Measurements from ENCODE around the gene MAGI1.

Gene MAGI1

DNA sequence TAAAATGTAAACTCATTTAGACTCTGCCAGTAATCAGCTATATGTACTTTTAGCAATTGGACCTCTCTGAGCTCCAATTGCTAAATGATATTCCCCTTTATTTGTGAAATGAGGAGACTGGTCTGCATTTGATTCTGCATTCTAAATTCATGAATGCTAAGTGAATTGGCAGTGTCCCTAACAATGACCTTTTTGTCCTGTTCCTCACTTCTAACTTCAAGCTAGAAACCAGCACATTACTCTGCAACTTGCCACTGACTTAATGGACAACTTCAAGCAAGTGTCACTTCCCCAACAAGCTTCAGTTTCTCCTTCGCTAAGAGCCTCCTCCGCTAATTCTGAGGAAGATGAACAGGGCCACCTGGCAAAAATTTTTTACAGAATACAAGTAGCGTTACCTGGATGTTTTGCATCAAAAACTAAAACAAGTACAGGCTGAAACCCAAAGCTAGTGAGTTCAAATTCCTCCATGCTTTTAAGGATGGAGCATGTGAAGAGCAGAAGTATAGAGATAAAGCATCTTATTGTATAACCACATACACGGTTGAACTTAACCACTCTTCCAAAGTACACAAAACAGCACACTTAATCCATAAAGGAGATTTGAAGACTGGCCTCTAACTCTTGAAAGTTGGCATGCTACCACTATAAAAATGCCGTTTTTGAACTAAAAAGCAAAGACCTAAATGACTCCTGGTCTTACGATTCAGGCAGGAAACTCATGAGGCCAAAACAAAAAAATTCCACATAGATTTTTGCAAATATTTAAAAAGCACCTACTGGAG is 207.6 kb downstream of the MAGI1 start:
- TF ChIP-seq JUND (IDR thresholded peaks at IDR 0.05; ENCODE audit: low read depth): no peak
- no peak for DNase-seq (ENCODE audit: low read depth in 1 of 2, low spot score in 1 of 2)
- in situ Hi-C loops (cut with HindIII; ENCODE audit: low pct_unique_long_range_greater_than_20kb, low sequenced_read_pairs): no loop called here

DNA sequence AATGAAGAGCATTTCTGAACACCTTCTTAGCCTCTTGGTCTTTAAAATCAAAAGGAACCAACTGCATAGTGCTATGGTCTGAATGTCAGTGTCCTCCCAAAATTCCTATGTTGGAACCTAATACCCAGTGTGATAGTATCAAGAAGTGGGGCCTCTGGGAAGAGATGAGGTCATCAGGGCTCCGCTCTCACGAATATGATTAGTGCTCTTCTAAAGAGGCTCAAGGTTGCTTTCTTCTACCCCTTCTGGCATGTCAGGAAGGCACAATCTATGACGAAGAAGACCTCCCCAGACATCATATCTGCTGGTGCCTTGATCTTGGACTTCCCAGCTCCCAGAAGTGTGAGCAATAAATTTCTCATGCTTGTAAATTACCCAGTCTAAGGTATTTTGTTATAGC is 209.5 kb downstream of the MAGI1 start:
- in situ Hi-C loops (cut with HindIII; ENCODE audit: low pct_unique_long_range_greater_than_20kb, low sequenced_read_pairs): no loop called here
- TF ChIP-seq JUND (IDR thresholded peaks at IDR 0.05; ENCODE audit: low read depth): no peak
- no peak for DNase-seq (ENCODE audit: low read depth in 1 of 2, low spot score in 1 of 2)

DNA sequence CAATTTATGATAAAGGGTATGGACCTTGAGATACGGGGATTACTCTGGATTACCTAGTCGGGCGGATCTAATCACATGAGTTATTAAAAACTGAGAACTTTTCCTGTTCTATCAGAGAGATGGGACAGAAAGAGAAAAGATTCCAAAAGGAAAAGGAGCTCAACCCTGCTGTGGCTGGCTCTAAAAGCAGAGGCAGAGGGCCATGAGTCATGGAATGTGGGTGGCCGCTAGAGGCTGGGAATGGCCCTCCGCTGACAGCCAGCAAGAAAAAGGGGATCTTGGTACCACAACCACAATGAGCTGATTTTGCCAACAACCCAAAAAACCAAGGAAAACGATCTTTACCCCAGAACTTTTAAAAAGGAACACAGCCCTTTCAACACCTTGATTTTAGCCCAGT is 210.0 kb downstream of the MAGI1 start:
- no peak for TF ChIP-seq JUND (IDR thresholded peaks at IDR 0.05; ENCODE audit: low read depth)
- in situ Hi-C loops (cut with HindIII; ENCODE audit: low pct_unique_long_range_greater_than_20kb, low sequenced_read_pairs): no loop called here
- no peak for DNase-seq (ENCODE audit: low read depth in 1 of 2, low spot score in 1 of 2)

DNA sequence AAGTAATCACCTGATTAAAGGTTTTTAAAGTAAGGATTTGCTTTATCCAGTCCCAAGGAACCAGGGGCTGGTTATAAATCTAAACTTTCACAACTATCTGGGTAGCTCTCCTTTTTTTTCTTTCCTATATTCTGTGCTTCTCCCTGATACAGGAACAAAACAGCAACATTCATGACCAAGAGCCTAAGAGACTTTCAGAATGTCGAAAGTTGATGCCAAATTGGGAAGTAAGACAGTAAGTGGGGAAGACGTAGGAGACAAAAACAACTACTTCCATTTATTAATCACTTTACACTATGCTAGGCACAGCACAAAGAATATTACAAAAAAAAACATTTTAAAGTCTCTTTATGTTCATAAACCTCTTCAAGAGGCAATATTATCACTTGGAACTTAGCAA is 211.6 kb downstream of the MAGI1 start:
- in situ Hi-C loops (cut with HindIII; ENCODE audit: low pct_unique_long_range_greater_than_20kb, low sequenced_read_pairs): no loop called here
- DNase-seq (ENCODE audit: low read depth in 1 of 2, low spot score in 1 of 2): no peak
- no peak for TF ChIP-seq JUND (IDR thresholded peaks at IDR 0.05; ENCODE audit: low read depth)

DNA sequence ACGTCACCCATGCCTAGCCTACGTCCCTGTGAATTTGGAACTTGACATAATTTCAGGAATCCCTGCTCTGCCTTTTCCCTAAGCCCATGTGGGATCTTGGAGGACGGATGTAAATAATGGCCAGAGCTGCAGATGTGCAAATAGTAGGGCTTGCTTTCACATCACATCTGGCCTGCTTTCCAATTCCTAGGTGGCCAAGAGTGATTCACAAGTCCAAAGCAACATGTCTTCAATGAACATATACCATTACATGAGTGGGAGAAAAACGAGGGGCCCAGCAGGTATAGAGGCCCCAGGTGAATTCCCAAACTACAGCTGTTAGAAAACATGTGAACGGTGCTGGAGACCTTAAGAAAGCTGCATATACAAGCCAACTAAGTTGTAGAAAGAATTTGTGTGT is 214.6 kb downstream of the MAGI1 start:
- no peak for TF ChIP-seq JUND (IDR thresholded peaks at IDR 0.05; ENCODE audit: low read depth)
- DNase-seq (ENCODE audit: low read depth in 1 of 2, low spot score in 1 of 2): no peak
- in situ Hi-C loops (cut with HindIII; ENCODE audit: low pct_unique_long_range_greater_than_20kb, low sequenced_read_pairs): no loop called here

DNA sequence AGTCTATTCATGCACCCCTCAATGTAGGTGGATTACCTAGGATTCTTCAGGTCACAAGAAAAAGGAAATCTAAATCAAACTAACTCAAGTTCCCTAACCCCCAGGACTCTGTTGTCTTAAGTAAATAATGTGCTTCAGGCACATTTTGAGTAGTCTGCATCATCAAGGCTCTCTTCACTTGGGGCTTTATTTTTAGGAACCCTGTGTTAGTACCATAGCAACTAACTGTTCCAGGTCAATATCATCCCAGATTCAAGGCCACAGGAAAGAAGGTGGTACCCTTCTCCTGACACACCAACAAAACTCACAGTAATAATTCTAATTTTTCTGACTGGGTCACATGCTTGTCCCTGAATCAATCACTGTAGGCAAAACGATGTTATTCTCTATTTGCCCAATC is 218.1 kb downstream of the MAGI1 start:
- TF ChIP-seq JUND (IDR thresholded peaks at IDR 0.05; ENCODE audit: low read depth): no peak
- in situ Hi-C loops (cut with HindIII; ENCODE audit: low pct_unique_long_range_greater_than_20kb, low sequenced_read_pairs): no loop called here

DNA sequence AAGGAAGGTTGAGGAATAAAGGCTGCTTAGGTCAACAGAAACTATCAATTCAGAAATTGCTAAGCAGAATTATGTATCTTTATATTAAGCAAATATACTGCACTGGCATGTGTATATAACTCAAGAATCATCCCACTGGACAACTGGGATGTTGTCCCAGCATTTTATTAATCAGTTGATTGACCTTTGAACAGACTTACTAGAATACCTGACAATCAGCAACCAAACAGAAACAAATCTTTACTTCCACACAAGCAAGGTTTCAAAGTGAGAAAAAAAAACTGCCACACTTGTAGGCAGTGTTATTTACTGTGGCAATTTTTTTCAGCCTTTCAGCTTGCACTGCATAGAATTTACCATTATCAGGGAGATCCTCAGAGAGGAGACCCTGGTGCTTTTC is 218.8 kb downstream of the MAGI1 start:
- no peak for DNase-seq (ENCODE audit: low read depth in 1 of 2, low spot score in 1 of 2)
- TF ChIP-seq JUND (IDR thresholded peaks at IDR 0.05; ENCODE audit: low read depth): no peak
- in situ Hi-C loops (cut with HindIII; ENCODE audit: low pct_unique_long_range_greater_than_20kb, low sequenced_read_pairs): no loop called here

More for the DNA sequence above, 218.1 kb downstream of the MAGI1 start:
- no peak for DNase-seq (ENCODE audit: low read depth in 1 of 2, low spot score in 1 of 2)

DNA sequence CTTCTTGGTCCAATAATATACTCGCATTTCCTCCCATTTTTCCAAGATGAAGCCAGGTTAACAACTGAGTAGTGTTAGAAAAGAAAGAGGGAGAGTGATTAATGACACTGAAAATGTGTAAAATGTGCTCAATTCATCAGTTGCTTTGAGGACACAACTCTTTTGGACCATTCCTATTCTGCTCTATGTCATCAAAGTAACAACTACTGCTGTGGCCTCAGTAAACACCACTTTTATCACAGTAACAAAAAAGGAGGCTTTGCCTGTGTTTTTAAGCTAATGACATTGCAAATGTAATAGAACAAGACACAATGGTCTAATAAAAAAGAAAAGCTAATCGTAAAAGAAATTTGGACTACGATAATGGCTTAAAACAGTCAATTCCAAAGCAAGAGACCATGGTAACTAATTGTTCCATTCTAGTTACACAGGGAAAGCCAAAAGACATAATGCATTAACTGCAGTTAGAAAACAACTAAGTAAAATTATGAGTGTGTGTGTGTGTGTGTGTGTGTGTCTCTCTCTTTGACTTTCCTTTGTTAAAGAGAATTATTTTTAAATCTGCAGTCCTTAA is 221.1 kb downstream of the MAGI1 start:
- TF ChIP-seq JUND (IDR thresholded peaks at IDR 0.05; ENCODE audit: low read depth): no peak
- no peak for DNase-seq (ENCODE audit: low read depth in 1 of 2, low spot score in 1 of 2)
- in situ Hi-C loops (cut with HindIII; ENCODE audit: low pct_unique_long_range_greater_than_20kb, low sequenced_read_pairs): no loop called here

DNA sequence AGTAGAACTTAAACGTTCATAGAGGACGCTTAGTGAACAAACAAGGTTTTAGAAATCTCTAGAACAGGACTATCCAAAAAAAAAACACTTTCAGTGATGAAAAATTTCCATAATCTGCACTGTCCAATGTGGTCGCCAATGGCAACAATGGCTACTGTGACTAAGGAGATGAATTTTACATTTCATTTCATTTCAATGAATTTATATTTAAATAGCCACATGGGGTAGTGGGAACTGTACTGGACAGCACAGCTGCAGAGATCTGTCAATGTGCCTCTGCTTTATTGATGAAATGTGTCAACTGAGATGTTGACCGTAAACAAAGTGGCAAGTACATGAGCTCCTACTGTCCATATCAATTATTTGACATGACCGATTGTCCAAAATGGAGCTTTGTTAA is 222.5 kb downstream of the MAGI1 start:
- no peak for DNase-seq (ENCODE audit: low read depth in 1 of 2, low spot score in 1 of 2)
- in situ Hi-C loops (cut with HindIII; ENCODE audit: low pct_unique_long_range_greater_than_20kb, low sequenced_read_pairs): no loop called here
- no peak for TF ChIP-seq JUND (IDR thresholded peaks at IDR 0.05; ENCODE audit: low read depth)

DNA sequence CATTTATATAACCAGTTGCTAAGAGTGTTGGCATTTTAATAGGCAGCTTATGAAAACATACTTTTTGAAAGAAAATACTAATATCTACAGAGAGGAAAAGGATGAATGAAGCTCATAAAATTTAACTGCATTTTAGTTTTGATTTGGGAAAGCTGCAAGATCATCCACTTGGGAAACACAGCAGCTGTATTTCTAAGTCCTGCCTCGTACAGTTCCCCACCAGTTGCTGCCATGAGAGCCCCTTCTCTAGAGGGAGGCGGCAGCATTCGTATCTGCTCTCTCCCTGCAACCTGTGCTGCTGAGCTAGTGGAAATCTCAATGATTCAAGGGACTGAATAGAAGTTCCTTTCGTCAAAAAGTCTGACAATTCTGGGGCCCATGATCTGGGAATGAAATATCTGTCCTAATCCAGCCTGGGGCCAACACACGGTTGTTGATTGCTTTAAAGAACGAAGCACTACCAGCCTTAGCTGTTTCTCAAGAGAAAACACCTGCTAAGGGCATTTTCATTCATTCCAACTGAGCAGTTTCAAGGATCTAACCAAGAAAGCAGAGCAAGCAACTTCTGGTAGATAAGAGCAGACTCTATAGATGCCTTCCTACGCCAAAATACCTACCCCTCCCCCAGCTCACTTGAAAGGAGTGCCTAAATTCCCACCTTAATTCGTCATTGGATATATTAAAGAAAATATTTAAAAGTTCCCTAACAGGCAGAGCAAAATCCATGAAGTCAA is 223.7 kb downstream of the MAGI1 start:
- no peak for DNase-seq (ENCODE audit: low read depth in 1 of 2, low spot score in 1 of 2)
- in situ Hi-C loops (cut with HindIII; ENCODE audit: low pct_unique_long_range_greater_than_20kb, low sequenced_read_pairs): no loop called here
- no peak for TF ChIP-seq JUND (IDR thresholded peaks at IDR 0.05; ENCODE audit: low read depth)

DNA sequence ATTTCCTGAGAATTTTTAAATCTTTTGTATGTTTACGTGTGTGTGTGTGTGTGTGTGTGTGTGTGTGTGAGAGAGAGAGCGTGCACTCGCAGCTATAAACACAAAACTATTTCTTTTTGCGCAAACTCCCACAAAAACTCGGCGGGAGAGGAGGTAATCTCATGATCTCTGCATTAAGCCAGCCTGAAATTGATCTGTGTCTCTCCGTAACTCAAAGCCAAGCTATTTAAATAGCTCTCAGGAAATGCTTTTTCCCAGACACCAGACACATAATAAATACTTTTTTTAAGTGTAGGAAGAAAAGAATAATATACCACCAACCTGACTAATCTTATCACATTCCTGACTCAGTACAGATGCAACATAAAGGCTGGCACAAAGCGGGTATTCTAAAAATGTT is 226.8 kb downstream of the MAGI1 start:
- in situ Hi-C loops (cut with HindIII; ENCODE audit: low pct_unique_long_range_greater_than_20kb, low sequenced_read_pairs): no loop called here
- no peak for DNase-seq (ENCODE audit: low read depth in 1 of 2, low spot score in 1 of 2)
- no peak for TF ChIP-seq JUND (IDR thresholded peaks at IDR 0.05; ENCODE audit: low read depth)

DNA sequence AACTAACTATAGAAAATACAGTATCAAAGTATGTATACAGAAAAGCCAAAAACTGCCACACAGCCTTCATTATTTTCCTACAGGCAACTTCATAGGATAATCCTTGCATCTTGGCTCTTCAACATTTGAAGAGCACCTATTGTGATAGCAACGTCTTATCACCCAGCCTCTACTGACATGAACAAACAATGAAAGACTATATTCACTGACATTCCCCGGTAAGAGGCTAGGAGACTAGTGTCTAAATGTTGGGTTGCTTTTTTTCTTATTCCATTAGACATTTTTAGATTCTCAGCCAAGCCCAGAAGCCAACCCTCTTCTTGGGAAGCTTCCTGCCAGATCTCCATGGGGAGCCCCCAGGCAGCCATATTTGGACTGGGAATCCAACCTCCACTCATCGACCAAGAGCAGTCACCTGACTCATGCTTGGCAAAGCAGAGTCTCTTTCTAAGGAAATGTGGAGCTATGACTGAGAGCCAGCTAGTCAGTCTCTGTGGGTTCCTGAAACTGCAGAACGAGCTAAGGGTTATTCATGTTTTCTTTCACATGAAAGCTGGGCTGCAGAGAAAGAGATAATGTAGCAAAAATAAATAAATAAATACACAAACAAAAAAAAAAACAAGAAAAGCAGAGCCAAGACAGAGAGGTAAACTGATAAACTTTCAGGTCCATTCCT is 227.5 kb downstream of the MAGI1 start:
- TF ChIP-seq JUND (IDR thresholded peaks at IDR 0.05; ENCODE audit: low read depth): no peak
- no peak for DNase-seq (ENCODE audit: low read depth in 1 of 2, low spot score in 1 of 2)
- in situ Hi-C loops (cut with HindIII; ENCODE audit: low pct_unique_long_range_greater_than_20kb, low sequenced_read_pairs): no loop called here

DNA sequence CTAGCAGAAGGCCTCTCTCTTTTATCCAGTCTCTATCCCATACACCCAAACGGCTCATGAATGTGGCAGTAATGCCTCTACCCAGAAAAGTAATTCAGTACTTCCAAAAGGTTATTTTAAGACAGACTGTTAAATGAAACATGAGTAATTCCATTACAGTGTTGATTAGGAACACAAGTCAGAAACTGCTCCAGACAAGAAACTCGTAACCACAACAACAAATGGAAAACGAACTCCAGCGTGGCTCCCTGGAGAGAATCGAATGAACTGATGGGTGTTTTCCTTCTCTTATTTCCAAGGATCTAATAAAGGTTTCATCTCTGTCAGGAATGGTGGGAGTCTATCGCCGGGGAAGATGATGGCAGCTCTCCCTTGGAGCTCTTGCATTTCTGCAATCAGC is 228.4 kb downstream of the MAGI1 start:
- DNase-seq (ENCODE audit: low read depth in 1 of 2, low spot score in 1 of 2): no peak
- in situ Hi-C loops (cut with HindIII; ENCODE audit: low pct_unique_long_range_greater_than_20kb, low sequenced_read_pairs): no loop called here
- no peak for TF ChIP-seq JUND (IDR thresholded peaks at IDR 0.05; ENCODE audit: low read depth)
